ENCODE results near the gene LCNL1. TPM values are rescaled to one million over a fixed set of nuclear protein-coding genes. Genes with fewer than 3 reads are reported as not detected.
A peak's percentile ranks its signal among the peaks of the same experiment; 100 is the strongest.
"Not testable (repeated sequence)": the region's sequence is repeated elsewhere in the genome, so short reads cannot be mapped to it uniquely, and the experiment has no call there.

LCNL1 gene
- total RNA-seq, 1 donor from 2014 or later = 1.9 TPM

GRCh38 chr9:137030538-137031527, 48.0 kb downstream of the LCNL1 start:
- TF ChIP-seq CTCF (IDR thresholded peaks at IDR 0.05) = no peak
- DNase-seq (peak; percentile 75), ATAC-seq (no peak)
- Histone ChIP-seq H3K27me3 (ENCODE audit: low read depth) (no peaks in the 10 kb centered on the region), H3K4me1 (peaks cover 77% of the 10 kb centered on the region), H3K9me3 (no peaks in the 10 kb centered on the region), H3K36me3 (no peaks in the 10 kb centered on the region), H3K4me3 (peak overlapping the region; percentile 68), H3K27ac (peak overlapping the region; percentile 53)
- intact Hi-C loops (cut with DNase I) = no loop called here

GRCh38 chr9:137031904-137032640, 49.3 kb downstream of the LCNL1 start, which contains the start of gene FUT7:
Gene FUT7 (minus strand): TSS chr9:137032088. CDS start chr9:137031991, 97 bp downstream.
- TF ChIP-seq CTCF (IDR thresholded peaks at IDR 0.05) = no peak
- intact Hi-C loops (cut with DNase I) = no loop called here

GRCh38 chr9:137032858-137033257, 50.1 kb downstream of the LCNL1 start:
- Histone ChIP-seq H3K9me3 (no peaks in the 10 kb centered on the region), H3K27me3 (ENCODE audit: low read depth) (no peaks in the 10 kb centered on the region), H3K36me3 (no peaks in the 10 kb centered on the region), H3K4me3 (peak overlapping the region; percentile 39), H3K27ac (peak overlapping the region; percentile 46), H3K4me1 (peaks cover 59% of the 10 kb centered on the region)
- intact Hi-C loops (cut with DNase I) = no loop called here
- TF ChIP-seq CTCF (IDR thresholded peaks at IDR 0.05) = no peak
- ATAC-seq (peak in 1 of 2 donors; percentile 48), DNase-seq (peak; percentile 80)

More at GRCh38 chr9:137031904-137032640, 49.3 kb downstream of the LCNL1 start, which contains the start of gene FUT7:
- no peaks in the 10 kb centered on the region for H3K36me3 ChIP-seq
- H3K4me1 ChIP-seq = peaks cover 65% of the 10 kb centered on the region
- H3K27me3 ChIP-seq (ENCODE audit: low read depth) = no peaks in the 10 kb centered on the region
- peak within 1 kb of the TSS; percentile 68 for H3K4me3 ChIP-seq
- no peak for DNase-seq
- no peak for ATAC-seq
- H3K9me3 ChIP-seq = no peaks in the 10 kb centered on the region
- H3K27ac ChIP-seq = peak within 1 kb of the TSS; percentile 53

GRCh38 chr9:137033481-137033880, 50.7 kb downstream of the LCNL1 start:
- H3K4me1 ChIP-seq = peaks cover 57% of the 10 kb centered on the region
- H3K4me3 ChIP-seq = peak overlapping the region; percentile 39
- H3K9me3 ChIP-seq; intact Hi-C loops (cut with DNase I); H3K27ac ChIP-seq; DNase-seq; ATAC-seq; H3K27me3 ChIP-seq (ENCODE audit: low read depth); H3K36me3 ChIP-seq: not testable (repeated sequence)

- DNase-seq (no peak), ATAC-seq (no peak)
- peaks cover 50% of the 10 kb centered on the region for H3K4me1 ChIP-seq
- H3K9me3 ChIP-seq = no peaks in the 10 kb centered on the region
- peak overlapping the region; percentile 58 for H3K27ac ChIP-seq
- peaks cover 11% of the 10 kb centered on the region for H3K36me3 ChIP-seq
- intact Hi-C loops (cut with DNase I) = no loop called here
- H3K27me3 ChIP-seq (ENCODE audit: low read depth) = no peaks in the 10 kb centered on the region
- H3K4me3 ChIP-seq = peak overlapping the region; percentile 39
- no peak for TF ChIP-seq CTCF (IDR thresholded peaks at IDR 0.05)
Measured at GRCh38 chr9:137034039-137034708, 51.4 kb downstream of the LCNL1 start.

Measured in lower lobe of right lung (tissue), 2 donors.